Spinal cord (tissue), 10 donors: ENCODE measurements around the gene PLXDC2. TPM values are rescaled to one million over a fixed set of nuclear protein-coding genes. Genes with fewer than 3 reads are reported as not detected.

Experiments
- DNase-seq, 6 donors: peaks; one replicate each; pipeline versions ENCODE4 v3.0.0 to v3.0.0-alpha.2; 2013 to 2015; ENCODE audit warnings: low spot score in 6 of 6, low read depth in 4 of 6
- H3K27ac ChIP-seq: one replicate; pipeline ENCODE4 v1.5.1; 2013; ENCODE audit warnings: low read depth, low read length, control low read depth
- H3K27me3 ChIP-seq: one replicate; pipeline ENCODE4 v1.6.1; 2013; ENCODE audit warnings: low read length; ENCODE audit not compliant: control insufficient read depth, insufficient read depth
- H3K36me3 ChIP-seq: one replicate; pipeline ENCODE4 v1.6.1; 2013; ENCODE audit warnings: low read length; ENCODE audit not compliant: control insufficient read depth, insufficient read depth
- H3K4me1 ChIP-seq: one replicate; pipeline ENCODE4 v1.6.1; 2013; ENCODE audit warnings: low read length; ENCODE audit not compliant: control insufficient read depth, insufficient read depth
- H3K4me3 ChIP-seq: one replicate; pipeline ENCODE4 v1.5.1; 2013; ENCODE audit warnings: low read depth, low read length, control low read depth
- H3K9me3 ChIP-seq: one replicate; pipeline ENCODE4 v1.6.1; 2013; ENCODE audit warnings: low read length; ENCODE audit not compliant: control insufficient read depth, insufficient read depth
- WGBS: methylation state at CpG from one replicate; pipeline ENCODE4 v1.1.5; 2013; ENCODE audit warnings: missing lambda C conversion rate; ENCODE audit not compliant: insufficient coverage; 5-methylcytosine and 5-hydroxymethylcytosine counted together
- polyA plus RNA-seq, 2 donors: library from polyadenylated mRNA; unstranded; fragments of 120-200 nt; gene quantifications; one replicate each; pipeline ENCODE4 v1.2.1, GENCODE V29; 2013; ENCODE audit not compliant: insufficient read length in 2 of 2
- total RNA-seq, 2 donors: library from RNA; depleted of rRNA in 1 of 2; stranded (reverse); fragments of 120-200 nt in 1 of 2; fragments of >200 nt in 1 of 2; gene quantifications; one replicate each; pipeline versions ENCODE4 v1.2.3 to v1.2.4, GENCODE V29; 2013 to 2014
- donor health status: healthy.

The PLXDC2 gene
- total and polyA plus RNA-seq, 4 donors: 25.3 to 83.1 (median 55.7) TPM

- H3K4me1 ChIP-seq: peaks cover 4% of the 10 kb centered on the region
- no peak overlapping the region for H3K4me3 ChIP-seq
- no CpG with 5 or more reads among the region's 2 CpGs for WGBS
- H3K27ac ChIP-seq: no peak overlapping the region
- H3K27me3 ChIP-seq: no peaks in the 10 kb centered on the region
- DNase-seq: no peak
- no peaks in the 10 kb centered on the region for H3K36me3 ChIP-seq
- H3K9me3 ChIP-seq: no peaks in the 10 kb centered on the region
Measured at GRCh38 chr10:19825700-19826099, 9.5 kb downstream of the PLXDC2 start.

GRCh38 chr10:19826712-19827111 lies 10.5 kb downstream of the PLXDC2 start:
- H3K27ac ChIP-seq: no peak overlapping the region

GRCh38 chr10:19828278-19829049 lies 12.2 kb downstream of the PLXDC2 start:
- no peaks in the 10 kb centered on the region for H3K27me3 ChIP-seq
- H3K4me1 ChIP-seq: peaks cover 6% of the 10 kb centered on the region
- 13% methylated on average over 1 of the region's 3 CpGs for WGBS
- H3K27ac ChIP-seq: peak overlapping the region; percentile 40
- H3K4me3 ChIP-seq: no peak overlapping the region
- no peaks in the 10 kb centered on the region for H3K9me3 ChIP-seq
- DNase-seq: no peak
- no peaks in the 10 kb centered on the region for H3K36me3 ChIP-seq

More at GRCh38 chr10:19826712-19827111, 10.5 kb downstream of the PLXDC2 start:
- H3K36me3 ChIP-seq: no peaks in the 10 kb centered on the region
- 78% methylated on average over 4 of the region's 4 CpGs for WGBS
- DNase-seq: no peak
- H3K27me3 ChIP-seq: no peaks in the 10 kb centered on the region
- H3K4me1 ChIP-seq: peaks cover 4% of the 10 kb centered on the region
- H3K9me3 ChIP-seq: no peaks in the 10 kb centered on the region
- no peak overlapping the region for H3K4me3 ChIP-seq

GRCh38 chr10:19832699-19833098 lies 16.5 kb downstream of the PLXDC2 start:
- Histone ChIP-seq H3K4me1 (peaks cover 6% of the 10 kb centered on the region), H3K4me3 (no peak overlapping the region), H3K36me3 (no peaks in the 10 kb centered on the region), H3K27ac (no peak overlapping the region), H3K9me3 (no peaks in the 10 kb centered on the region), H3K27me3 (no peaks in the 10 kb centered on the region)
- WGBS: 51% methylated on average over 5 of the region's 9 CpGs
- DNase-seq: no peak

- 57% methylated on average over 3 of the region's 8 CpGs for WGBS
Measured at GRCh38 chr10:19833170-19833824, 17.1 kb downstream of the PLXDC2 start.

GRCh38 chr10:19835952-19836351 lies 19.7 kb downstream of the PLXDC2 start:
- no peak for DNase-seq
- Histone ChIP-seq H3K27me3 (no peaks in the 10 kb centered on the region), H3K4me1 (peaks cover 3% of the 10 kb centered on the region), H3K27ac (no peak overlapping the region), H3K4me3 (no peak overlapping the region), H3K9me3 (no peaks in the 10 kb centered on the region), H3K36me3 (no peaks in the 10 kb centered on the region)
- 100% methylated on average over 1 of the region's 2 CpGs for WGBS

More at GRCh38 chr10:19833170-19833824, 17.1 kb downstream of the PLXDC2 start:
- H3K27me3 ChIP-seq: no peaks in the 10 kb centered on the region
- DNase-seq: peak in 1 of 6 donors; percentile 38
- H3K4me1 ChIP-seq: peaks cover 6% of the 10 kb centered on the region
- H3K36me3 ChIP-seq: no peaks in the 10 kb centered on the region
- no peaks in the 10 kb centered on the region for H3K9me3 ChIP-seq
- no peak overlapping the region for H3K4me3 ChIP-seq
- no peak overlapping the region for H3K27ac ChIP-seq

- Histone ChIP-seq H3K9me3 (no peaks in the 10 kb centered on the region), H3K4me3 (no peak overlapping the region), H3K27me3 (no peaks in the 10 kb centered on the region), H3K27ac (no peak overlapping the region), H3K4me1 (no peaks in the 10 kb centered on the region), H3K36me3 (no peaks in the 10 kb centered on the region)
- 100% methylated on average over 1 of the region's 3 CpGs for WGBS
- DNase-seq: no peak
Measured at GRCh38 chr10:19839090-19839489, 22.9 kb downstream of the PLXDC2 start.

- Histone ChIP-seq H3K27me3 (no peaks in the 10 kb centered on the region), H3K4me3 (no peak overlapping the region), H3K27ac (no peak overlapping the region), H3K36me3 (no peaks in the 10 kb centered on the region), H3K4me1 (no peaks in the 10 kb centered on the region), H3K9me3 (no peaks in the 10 kb centered on the region)
- WGBS: no CpG with 5 or more reads among the region's 4 CpGs
- no peak for DNase-seq
Measured at GRCh38 chr10:19839552-19839951, 23.3 kb downstream of the PLXDC2 start.

- no peak overlapping the region for H3K27ac ChIP-seq
Measured at GRCh38 chr10:19840776-19841175, 24.5 kb downstream of the PLXDC2 start.

GRCh38 chr10:19843487-19843886 lies 27.3 kb downstream of the PLXDC2 start:
- Histone ChIP-seq H3K4me1 (peaks cover 4% of the 10 kb centered on the region), H3K9me3 (no peaks in the 10 kb centered on the region), H3K27me3 (no peaks in the 10 kb centered on the region), H3K27ac (no peak overlapping the region), H3K36me3 (no peaks in the 10 kb centered on the region), H3K4me3 (no peak overlapping the region)
- no peak for DNase-seq
- WGBS: no CpG with 5 or more reads among the region's 1 CpG

More at GRCh38 chr10:19840776-19841175, 24.5 kb downstream of the PLXDC2 start:
- peak in 1 of 6 donors; percentile 59 for DNase-seq
- no peak overlapping the region for H3K4me3 ChIP-seq
- peaks cover 4% of the 10 kb centered on the region for H3K4me1 ChIP-seq
- no peaks in the 10 kb centered on the region for H3K27me3 ChIP-seq
- H3K36me3 ChIP-seq: no peaks in the 10 kb centered on the region
- no CpG with 5 or more reads among the region's 3 CpGs for WGBS
- H3K9me3 ChIP-seq: no peaks in the 10 kb centered on the region
